Activated naive CD4-positive, alpha-beta T cell treated with anti-CD3 and anti-CD28 coated beads, Interleukin-2, amount 50 U/mL, for 16 hours (primary cell): ENCODE data around the gene LHFPL2.
A peak's percentile ranks its signal among the peaks of the same experiment; 100 is the strongest.

ENCODE experiments used
- DNase-seq: peaks from one replicate; pipeline ENCODE4 v3.0.0-alpha.2; 2020

The LHFPL2 gene

GRCh38 chr5:78515670-78516069 is 132.9 kb downstream of the LHFPL2 start:
- no peak for DNase-seq

- DNase-seq: no peak
These were observed 133.9 kb downstream of the LHFPL2 start for GRCh38 chr5:78514427-78515330.

GRCh38 chr5:78513441-78513840 is 135.1 kb downstream of the LHFPL2 start:
- DNase-seq: no peak

- no peak for DNase-seq
These were observed 136.1 kb downstream of the LHFPL2 start for GRCh38 chr5:78512435-78512834.

- no peak for DNase-seq
These were observed 137.3 kb downstream of the LHFPL2 start for GRCh38 chr5:78511121-78511906.

GRCh38 chr5:78509884-78510769 is 138.4 kb downstream of the LHFPL2 start:
- DNase-seq: peak; percentile 17

DNA sequence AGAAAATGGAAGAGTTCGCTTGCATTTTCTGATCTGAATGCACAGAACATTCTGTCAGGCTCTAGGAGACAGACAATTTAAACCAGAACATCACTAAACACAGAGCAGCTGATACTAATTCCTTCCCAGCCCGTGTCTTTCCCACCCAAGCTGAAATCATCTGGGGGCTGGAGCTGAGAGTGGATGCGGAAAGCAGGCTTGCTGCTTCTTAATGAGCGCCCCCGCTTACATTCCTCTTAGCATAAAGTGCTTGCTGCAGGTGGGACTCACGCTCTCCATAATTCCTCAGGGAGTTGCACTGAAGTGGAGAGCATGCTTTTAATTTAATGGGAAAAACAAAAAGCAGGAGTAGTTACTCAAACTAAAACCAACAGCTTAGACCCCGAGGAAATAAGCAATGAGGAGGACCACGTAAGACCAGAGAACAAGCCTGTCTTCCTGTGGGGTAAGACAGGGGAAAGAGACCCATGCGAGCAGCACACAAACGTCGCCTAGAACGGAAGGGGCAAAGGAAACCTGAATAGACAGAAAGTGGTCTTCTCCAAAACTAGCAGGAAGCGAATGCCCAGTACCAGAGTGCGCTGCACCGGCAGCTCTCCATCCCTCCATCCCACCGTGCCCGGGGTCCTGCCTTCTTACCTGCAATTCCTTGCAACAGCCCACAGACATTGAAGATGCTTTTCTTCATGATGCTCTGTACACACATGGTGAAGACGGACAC is 139.3 kb downstream of the LHFPL2 start:
- no peak for DNase-seq

- no peak for DNase-seq
These were observed 140.3 kb downstream of the LHFPL2 start for GRCh38 chr5:78508186-78508765.

GRCh38 chr5:78507531-78507930 is 141.0 kb downstream of the LHFPL2 start:
- DNase-seq: no peak

DNA sequence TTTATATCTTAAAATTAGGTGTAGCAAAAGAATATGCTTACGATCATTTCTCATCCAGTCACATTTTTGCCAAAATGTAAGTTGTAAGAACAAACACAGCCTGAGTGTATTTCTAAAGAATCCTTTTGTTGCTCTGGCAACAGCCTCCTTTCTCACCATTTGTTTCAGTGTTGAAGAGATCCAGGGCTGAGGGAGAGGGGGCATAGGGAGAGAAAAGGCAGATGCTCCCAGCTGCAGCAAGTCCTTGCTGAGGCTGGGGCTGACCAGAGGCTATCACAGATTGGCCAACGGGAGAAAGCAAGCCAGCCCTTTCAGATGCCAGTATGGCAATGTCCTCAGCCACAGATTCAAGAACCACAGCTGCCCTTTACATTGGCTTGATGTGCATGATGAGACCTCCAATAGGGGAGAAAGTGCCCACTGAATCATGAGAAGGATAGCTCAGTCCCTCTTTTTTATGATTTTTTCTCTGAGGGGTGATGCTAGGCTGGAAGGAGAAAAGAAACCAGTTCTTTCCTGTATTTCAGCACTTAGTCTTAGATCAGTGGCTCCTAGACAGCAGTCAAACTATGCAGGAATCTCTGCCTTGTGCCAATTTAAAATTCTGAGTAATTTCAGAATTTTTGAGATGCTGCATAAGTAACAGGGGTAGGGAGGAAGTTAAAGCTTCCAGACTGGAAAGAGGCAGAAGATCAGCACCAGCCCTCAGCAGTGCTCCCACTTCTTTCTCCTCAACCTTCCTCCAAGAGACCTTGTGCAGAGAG is 142.1 kb downstream of the LHFPL2 start:
- no peak for DNase-seq

- no peak for DNase-seq
These were observed 142.7 kb downstream of the LHFPL2 start for GRCh38 chr5:78505860-78506259.

DNA sequence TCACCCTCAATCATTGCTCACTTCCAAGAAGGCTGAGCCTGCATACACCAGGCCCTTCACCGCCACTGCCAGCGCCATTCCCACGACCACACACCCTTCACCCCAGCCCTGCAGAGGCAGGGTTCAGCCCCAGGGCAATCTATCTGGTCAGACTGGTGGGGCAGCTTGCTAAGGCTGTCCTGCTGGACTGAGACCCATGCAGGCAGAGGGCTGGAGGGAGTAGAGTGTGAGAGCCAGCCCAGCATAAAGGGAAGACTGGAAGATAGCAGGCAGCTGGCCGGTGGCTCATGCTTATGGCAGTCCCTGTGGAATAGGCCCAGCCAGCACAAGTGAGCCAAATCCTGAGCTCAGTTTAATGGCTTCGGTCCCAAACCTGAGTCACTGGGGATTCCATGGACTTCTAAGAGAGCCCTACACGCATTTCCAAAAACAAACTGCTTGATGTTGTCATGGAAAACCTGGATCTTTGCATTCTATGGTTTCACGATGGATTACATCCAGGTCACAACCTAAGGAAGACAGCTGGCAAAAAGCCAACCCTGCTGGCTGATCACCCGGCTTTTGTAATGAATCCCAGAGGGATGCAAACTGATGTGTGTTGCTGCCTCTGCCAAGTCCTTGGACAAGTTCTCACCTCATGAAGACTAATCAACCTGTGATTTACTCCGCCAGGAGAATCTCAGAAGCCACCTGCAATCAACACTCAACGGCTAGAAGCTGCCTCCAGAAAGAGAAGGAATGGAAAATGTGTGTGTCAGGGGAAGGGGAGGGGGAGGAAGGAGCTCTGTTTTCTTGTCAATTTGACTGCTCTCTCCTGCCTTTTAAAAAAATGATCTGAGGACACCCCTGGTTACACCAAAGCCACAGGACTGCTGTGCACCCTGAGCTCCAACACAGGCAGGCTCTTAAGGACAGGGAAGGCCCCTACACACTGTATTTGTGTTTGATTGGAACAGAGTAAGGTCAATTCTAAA is 143.6 kb downstream of the LHFPL2 start:
- DNase-seq: no peak

DNA sequence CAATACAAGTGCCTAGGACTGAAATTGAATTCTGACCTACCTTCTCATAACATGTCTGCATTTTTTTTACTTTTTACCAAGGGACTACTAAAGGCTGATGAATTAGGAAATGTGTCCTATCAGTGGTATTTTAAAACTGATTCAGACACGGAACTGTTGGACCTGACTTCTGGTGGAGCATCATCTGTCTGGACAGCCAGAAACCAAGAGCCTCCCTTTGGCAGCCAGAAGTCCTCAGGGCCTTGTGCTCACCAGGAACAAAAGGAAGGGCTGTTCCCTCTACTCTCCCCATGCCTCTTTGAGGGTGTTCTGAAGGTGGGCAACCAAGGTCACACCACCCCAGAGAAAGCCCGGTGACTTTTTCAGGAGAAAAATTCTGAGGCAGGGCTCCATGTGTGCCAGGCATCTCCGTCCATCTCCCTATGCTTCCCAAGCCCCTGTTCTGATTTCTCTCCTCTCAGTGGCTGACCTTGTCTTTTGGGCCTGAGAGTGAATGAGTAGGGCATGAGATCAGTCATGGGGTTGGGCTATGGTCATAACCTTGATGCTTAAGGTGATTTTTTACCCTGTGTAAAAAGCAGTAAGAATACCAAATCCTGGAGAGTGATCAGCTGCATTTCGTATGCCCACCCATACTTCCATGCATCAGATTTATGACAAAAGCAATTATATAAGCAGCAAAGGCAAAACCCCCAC is 144.5 kb downstream of the LHFPL2 start:
- DNase-seq: no peak

GRCh38 chr5:78501411-78502352 is 146.9 kb downstream of the LHFPL2 start:
- no peak for DNase-seq

GRCh38 chr5:78500871-78501270 is 147.7 kb downstream of the LHFPL2 start:
- no peak for DNase-seq

- DNase-seq: no peak
These were observed 148.5 kb downstream of the LHFPL2 start for GRCh38 chr5:78500028-78500427.

- no peak for DNase-seq
These were observed 149.1 kb downstream of the LHFPL2 start for GRCh38 chr5:78499485-78499884.
